ENCODE data around the gene ALG5. TPM values are rescaled to one million over a fixed set of nuclear protein-coding genes. Genes with fewer than 3 reads are reported as not detected.

The ALG5 gene
- total RNA-seq, 1 experiment from 2014 or later = 32.2 TPM

DNA sequence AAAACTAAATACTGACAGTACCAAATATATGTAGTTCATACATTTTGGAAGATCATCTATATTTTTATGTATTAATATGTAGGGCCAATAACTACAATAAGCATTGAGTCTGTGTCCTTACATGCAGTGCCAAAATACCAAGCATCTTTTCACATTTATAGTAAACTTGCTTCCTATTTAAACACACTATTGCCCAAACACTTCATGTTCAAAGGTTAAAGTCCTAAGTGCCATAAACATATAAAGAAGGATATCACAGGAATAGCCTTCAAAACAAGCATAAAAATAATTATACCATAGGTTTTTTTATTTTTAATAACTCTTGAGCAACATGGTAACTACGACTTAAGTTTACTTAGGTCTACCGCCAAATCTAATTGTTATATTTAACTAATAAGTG lies 28.5 kb upstream of the ALG5 start:
- ChIA-PET POLR2A (no interaction called here), CTCF (no interaction called here), RAD21 (ENCODE audit: low non-redundant PET in 1 of 2, low total read pairs in 2 of 2, uncharacterized antibody in 2 of 2, unreplicated experiment in 2 of 2) (no interaction called here)
- no peak for ATAC-seq
- Histone ChIP-seq H3K9ac (ENCODE audit: low read length) (no peak overlapping the region), H3K9me3 (ENCODE audit: control insufficient read depth in 1 of 2, insufficient read depth in 1 of 2, low read depth in 1 of 2, low read length in 2 of 2) (no peaks in the 10 kb centered on the region), H3K4me1 (ENCODE audit: control insufficient read depth in 1 of 2, insufficient read depth in 2 of 2, low read length in 2 of 2) (no peaks in the 10 kb centered on the region), H3K9me2 (ENCODE audit: insufficient read depth) (no peaks in the 10 kb centered on the region), H3K36me3 (ENCODE audit: control insufficient read depth in 1 of 2, insufficient read depth in 2 of 2, low read length in 2 of 2) (peaks cover 23 to 72% of the 10 kb centered on the region in 2 experiments), H3K4me2 (ENCODE audit: low read length) (no peak overlapping the region), H3K4me3 (replicated peaks in 1 of 2; ENCODE audit: low read depth in 1 of 2, low read length in 2 of 2) (no peak overlapping the region), H2AFZ (ENCODE audit: low read depth, low read length, poor library complexity, severe bottlenecking) (no peak overlapping the region), H3K27ac (ENCODE audit: low read depth, low read length) (no peak overlapping the region), H3K79me2 (ENCODE audit: insufficient read depth, low read length) (0 out of 2 replicates have a peak, but pooled peaks cover 2% of the 10 kb centered on the region), H4K20me1 (ENCODE audit: insufficient read depth) (no peaks in the 10 kb centered on the region), H3K27me3 (ENCODE audit: insufficient read depth, low read length) (no peaks in the 10 kb centered on the region)
- no peak for TF ChIP-seq JUND (IDR thresholded peaks at IDR 0.05)
- TF ChIP-seq, protein P1, sequence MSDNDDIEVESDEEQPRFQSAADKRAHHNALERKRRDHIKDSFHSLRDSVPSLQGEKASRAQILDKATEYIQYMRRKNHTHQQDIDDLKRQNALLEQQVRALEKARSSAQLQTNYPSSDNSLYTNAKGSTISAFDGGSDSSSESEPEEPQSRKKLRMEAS (IDR thresholded peaks at IDR 0.05) = no peak
- TF ChIP-seq YY1 (IDR thresholded peaks at IDR 0.05; ENCODE audit: extremely low read depth, insufficient replicate concordance, low read depth, low read length) = no peak
- TF ChIP-seq TCF7L2 (IDR thresholded peaks at IDR 0.05; ENCODE audit: borderline replicate concordance, extremely low read depth, insufficient read depth, insufficient read length) = no peak
- TF ChIP-seq FOSL1 (IDR thresholded peaks at IDR 0.05; ENCODE audit: low read depth) = no peak
- TF ChIP-seq CBX3 (IDR thresholded peaks at IDR 0.05; ENCODE audit: low read depth) = no peak
- TF ChIP-seq ZNF274 (IDR thresholded peaks at IDR 0.05; ENCODE audit: low read depth, low read length) = no peak
- TF ChIP-seq SIN3A (IDR thresholded peaks at IDR 0.05; ENCODE audit: low read depth) = no peak
- TF ChIP-seq, protein P2, sequence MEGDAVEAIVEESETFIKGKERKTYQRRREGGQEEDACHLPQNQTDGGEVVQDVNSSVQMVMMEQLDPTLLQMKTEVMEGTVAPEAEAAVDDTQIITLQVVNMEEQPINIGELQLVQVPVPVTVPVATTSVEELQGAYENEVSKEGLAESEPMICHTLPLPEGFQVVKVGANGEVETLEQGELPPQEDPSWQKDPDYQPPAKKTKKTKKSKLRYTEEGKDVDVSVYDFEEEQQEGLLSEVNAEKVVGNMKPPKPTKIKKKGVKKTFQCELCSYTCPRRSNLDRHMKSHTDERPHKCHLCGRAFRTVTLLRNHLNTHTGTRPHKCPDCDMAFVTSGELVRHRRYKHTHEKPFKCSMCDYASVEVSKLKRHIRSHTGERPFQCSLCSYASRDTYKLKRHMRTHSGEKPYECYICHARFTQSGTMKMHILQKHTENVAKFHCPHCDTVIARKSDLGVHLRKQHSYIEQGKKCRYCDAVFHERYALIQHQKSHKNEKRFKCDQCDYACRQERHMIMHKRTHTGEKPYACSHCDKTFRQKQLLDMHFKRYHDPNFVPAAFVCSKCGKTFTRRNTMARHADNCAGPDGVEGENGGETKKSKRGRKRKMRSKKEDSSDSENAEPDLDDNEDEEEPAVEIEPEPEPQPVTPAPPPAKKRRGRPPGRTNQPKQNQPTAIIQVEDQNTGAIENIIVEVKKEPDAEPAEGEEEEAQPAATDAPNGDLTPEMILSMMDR (IDR thresholded peaks at IDR 0.05 in 2 of 3, conservative IDR thresholded peaks at IDR 0.05 in 1 of 3; ENCODE audit: borderline replicate concordance in 1 of 3, insufficient read depth in 1 of 3, low read depth in 2 of 3, low read length in 2 of 3) = no peak
- TF ChIP-seq, protein P3, sequence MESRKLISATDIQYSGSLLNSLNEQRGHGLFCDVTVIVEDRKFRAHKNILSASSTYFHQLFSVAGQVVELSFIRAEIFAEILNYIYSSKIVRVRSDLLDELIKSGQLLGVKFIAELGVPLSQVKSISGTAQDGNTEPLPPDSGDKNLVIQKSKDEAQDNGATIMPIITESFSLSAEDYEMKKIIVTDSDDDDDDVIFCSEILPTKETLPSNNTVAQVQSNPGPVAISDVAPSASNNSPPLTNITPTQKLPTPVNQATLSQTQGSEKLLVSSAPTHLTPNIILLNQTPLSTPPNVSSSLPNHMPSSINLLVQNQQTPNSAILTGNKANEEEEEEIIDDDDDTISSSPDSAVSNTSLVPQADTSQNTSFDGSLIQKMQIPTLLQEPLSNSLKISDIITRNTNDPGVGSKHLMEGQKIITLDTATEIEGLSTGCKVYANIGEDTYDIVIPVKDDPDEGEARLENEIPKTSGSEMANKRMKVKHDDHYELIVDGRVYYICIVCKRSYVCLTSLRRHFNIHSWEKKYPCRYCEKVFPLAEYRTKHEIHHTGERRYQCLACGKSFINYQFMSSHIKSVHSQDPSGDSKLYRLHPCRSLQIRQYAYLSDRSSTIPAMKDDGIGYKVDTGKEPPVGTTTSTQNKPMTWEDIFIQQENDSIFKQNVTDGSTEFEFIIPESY (IDR thresholded peaks at IDR 0.05; ENCODE audit: extremely low read depth, insufficient replicate concordance, low read length) = no peak
- no peak for TF ChIP-seq ELF1 (IDR thresholded peaks at IDR 0.05; ENCODE audit: borderline replicate concordance, low read depth)
- TF ChIP-seq EGR1 (IDR thresholded peaks at IDR 0.05; ENCODE audit: low read depth) = no peak
- TF ChIP-seq, protein P4, sequence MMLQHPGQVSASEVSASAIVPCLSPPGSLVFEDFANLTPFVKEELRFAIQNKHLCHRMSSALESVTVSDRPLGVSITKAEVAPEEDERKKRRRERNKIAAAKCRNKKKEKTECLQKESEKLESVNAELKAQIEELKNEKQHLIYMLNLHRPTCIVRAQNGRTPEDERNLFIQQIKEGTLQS (IDR thresholded peaks at IDR 0.05) = no peak
- TF ChIP-seq SRF (IDR thresholded peaks at IDR 0.05; ENCODE audit: low read depth) = no peak
- TF ChIP-seq ZFX (IDR thresholded peaks at IDR 0.05) = no peak
- TF ChIP-seq SP1 (IDR thresholded peaks at IDR 0.05; ENCODE audit: low read depth) = no peak
- no peak for TF ChIP-seq RAD21 (IDR thresholded peaks at IDR 0.05; ENCODE audit: low read depth)
- intact Hi-C loops (cut with micrococcal nuclease) = no loop called here
- no TSS peak for BruUV-seq (replicated peaks)
- no peak for DNase-seq (ENCODE audit: low read depth, low spot score)
